ENCODE measurements around the gene CLSTN3.
A peak's percentile ranks its signal among the peaks of the same experiment; 100 is the strongest.

The CLSTN3 gene

DNA sequence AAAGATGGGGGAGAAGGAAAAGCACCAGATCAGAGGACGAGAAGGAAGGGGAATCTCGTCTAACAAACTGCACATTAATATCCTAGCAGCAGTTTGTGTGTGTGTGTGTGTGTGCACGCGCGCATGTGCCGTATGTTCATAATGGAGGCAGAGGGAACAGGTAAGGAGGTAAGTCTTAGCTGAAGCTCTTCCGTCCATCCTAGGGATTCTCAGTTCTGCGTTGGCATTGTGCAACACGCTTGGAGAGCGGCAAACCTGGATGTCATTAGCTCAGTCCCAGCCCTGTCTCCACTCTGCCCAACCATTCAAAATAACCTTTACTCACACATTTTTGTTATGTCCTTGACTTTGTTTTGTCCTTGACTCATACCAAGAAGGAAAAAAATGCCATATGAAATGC lies 36.3 kb upstream of the CLSTN3 start:
- H3K4me1 Mint-ChIP-seq, result peaks cover 14% of the 10 kb centered on the region

DNA sequence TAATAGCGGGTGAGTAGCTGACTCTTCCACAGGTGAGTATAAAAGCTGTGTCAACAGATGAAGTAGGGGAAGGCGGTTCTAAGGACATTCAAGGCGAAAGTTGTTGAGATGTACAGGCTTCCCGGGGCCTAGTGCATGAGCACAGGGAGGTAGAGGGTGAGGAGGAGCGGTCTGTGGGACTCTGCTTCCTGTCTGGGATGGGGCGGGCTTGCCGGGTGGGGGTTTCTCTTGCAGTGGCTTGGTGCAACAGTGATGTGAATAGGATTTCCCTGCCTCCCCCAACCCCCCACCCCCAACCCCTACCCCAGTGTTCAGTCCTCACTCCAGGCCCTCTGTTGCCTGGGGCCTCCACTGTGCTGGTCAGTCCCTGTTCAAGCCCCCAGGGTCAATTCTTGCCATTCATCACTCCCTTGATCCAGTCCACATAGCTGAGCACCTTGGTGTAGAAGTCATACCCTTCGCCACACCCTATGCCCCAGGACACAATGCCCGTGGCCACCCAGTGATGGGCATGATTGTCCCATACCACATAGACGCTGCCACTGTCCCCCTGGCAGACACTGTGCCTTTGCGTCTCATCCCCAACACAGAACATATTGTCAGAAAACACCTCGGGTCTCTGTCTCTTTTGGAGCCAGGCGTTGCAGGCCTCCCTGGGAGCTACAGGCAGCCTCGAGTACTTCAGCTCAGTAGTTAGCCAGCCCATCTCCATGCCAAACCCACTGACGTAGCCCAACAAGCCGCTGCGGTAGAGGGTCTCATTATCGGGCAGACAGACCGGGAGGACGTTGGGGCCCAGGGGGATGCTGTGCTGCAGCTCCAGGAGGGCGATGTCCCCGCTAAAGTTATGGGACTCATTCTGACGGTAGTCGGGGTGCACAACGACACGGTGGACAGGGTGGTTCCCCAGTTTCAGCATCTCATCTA lies 33.9 kb upstream of the CLSTN3 start:
- Mint-ChIP-seq H3K4me3 (no peak overlapping the region), H3K36me3 (ENCODE audit: low read depth) (peaks cover 13% of the 10 kb centered on the region), H3K27ac (no peak overlapping the region), H3K4me1 (peaks cover 7% of the 10 kb centered on the region), H3K9me3 (no peaks in the 10 kb centered on the region), H3K27me3 (ENCODE audit: low read depth) (peaks cover 3% of the 10 kb centered on the region)
- TF ChIP-seq, protein P1, sequence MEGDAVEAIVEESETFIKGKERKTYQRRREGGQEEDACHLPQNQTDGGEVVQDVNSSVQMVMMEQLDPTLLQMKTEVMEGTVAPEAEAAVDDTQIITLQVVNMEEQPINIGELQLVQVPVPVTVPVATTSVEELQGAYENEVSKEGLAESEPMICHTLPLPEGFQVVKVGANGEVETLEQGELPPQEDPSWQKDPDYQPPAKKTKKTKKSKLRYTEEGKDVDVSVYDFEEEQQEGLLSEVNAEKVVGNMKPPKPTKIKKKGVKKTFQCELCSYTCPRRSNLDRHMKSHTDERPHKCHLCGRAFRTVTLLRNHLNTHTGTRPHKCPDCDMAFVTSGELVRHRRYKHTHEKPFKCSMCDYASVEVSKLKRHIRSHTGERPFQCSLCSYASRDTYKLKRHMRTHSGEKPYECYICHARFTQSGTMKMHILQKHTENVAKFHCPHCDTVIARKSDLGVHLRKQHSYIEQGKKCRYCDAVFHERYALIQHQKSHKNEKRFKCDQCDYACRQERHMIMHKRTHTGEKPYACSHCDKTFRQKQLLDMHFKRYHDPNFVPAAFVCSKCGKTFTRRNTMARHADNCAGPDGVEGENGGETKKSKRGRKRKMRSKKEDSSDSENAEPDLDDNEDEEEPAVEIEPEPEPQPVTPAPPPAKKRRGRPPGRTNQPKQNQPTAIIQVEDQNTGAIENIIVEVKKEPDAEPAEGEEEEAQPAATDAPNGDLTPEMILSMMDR (IDR thresholded peaks at IDR 0.05; ENCODE audit: unreplicated experiment in 3 of 3), result no peak

More for the DNA sequence above, 36.3 kb upstream of the CLSTN3 start:
- Mint-ChIP-seq H3K9me3 (no peaks in the 10 kb centered on the region), H3K4me3 (peak overlapping the region in 1 of 3 experiments; percentile 45), H3K27me3 (ENCODE audit: low read depth) (peaks cover 3% of the 10 kb centered on the region), H3K27ac (peak overlapping the region in 2 of 3 experiments; percentile 11 to 55), H3K36me3 (ENCODE audit: low read depth) (peaks cover 8% of the 10 kb centered on the region)
- TF ChIP-seq, protein P1 (IDR thresholded peaks at IDR 0.05; ENCODE audit: unreplicated experiment in 3 of 3), result no peak

DNA sequence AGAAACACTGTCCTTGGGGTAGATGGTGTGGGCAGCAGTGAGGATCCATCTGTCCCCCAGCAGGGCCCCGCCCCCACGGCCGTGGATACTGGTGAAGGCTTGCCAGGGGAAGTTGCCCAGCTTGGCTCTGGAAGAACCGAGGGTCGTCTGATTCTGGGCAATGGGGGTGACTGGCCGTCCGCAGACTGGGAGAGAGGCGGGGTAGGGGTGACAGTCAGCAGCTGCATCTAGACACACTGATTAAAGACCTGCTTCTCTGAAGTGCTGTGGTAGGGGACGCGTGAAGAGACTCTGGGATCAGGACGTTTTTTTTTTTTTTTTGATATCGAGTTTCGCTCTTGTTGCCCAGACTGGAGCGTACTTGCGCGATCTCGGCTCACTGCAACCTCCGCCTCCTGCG lies 33.2 kb upstream of the CLSTN3 start:
- H3K27me3 Mint-ChIP-seq (ENCODE audit: low read depth), result peaks cover 3% of the 10 kb centered on the region
- no peak overlapping the region for H3K27ac Mint-ChIP-seq
- peaks cover 7% of the 10 kb centered on the region for H3K4me1 Mint-ChIP-seq
- H3K4me3 Mint-ChIP-seq, result no peak overlapping the region
- H3K36me3 Mint-ChIP-seq (ENCODE audit: low read depth), result peaks cover 14% of the 10 kb centered on the region
- TF ChIP-seq, protein P1 (IDR thresholded peaks at IDR 0.05; ENCODE audit: unreplicated experiment in 3 of 3), result no peak
- no peaks in the 10 kb centered on the region for H3K9me3 Mint-ChIP-seq

DNA sequence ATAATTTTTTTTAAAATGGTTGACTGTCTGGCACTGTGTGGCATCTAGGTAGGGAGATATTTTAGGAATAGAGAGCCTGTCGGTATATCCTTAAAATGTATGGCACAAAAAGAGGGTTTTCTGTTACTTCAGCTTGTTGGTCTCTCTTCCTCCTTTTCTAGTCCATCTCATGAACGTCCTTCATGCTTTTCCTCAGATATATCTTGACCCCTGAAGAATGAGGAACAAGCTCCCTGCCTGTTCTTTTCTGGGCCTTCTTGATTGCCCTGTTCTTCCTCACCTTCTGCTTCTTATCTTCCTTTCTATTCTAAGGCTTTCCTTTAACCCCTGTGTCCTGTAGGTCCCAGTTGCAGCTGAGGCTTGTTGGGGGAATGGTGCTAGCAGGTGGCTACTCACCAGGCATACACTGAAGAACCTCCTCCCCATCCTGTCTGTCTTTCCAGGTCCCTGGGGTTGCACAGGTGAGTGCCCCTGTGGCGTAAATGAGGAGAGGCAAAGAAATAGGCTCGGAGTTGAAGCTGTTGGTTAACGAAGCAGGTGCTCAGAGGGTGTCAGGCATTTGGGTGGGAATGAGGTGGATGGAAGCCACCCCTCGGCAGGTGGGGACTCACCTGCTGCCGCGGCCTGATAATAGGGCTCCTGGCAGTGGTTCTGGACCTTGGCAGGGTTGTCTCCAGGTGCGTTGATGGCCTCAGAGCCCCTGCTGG lies 30.7 kb upstream of the CLSTN3 start:
- H3K27ac Mint-ChIP-seq, result no peak overlapping the region
- H3K27me3 Mint-ChIP-seq (ENCODE audit: low read depth), result no peaks in the 10 kb centered on the region
- no peaks in the 10 kb centered on the region for H3K9me3 Mint-ChIP-seq
- H3K4me1 Mint-ChIP-seq, result no peaks in the 10 kb centered on the region
- TF ChIP-seq, protein P1 (IDR thresholded peaks at IDR 0.05; ENCODE audit: unreplicated experiment in 3 of 3), result no peak
- no peak overlapping the region for H3K4me3 Mint-ChIP-seq
- H3K36me3 Mint-ChIP-seq (ENCODE audit: low read depth), result peaks cover 33% of the 10 kb centered on the region

DNA sequence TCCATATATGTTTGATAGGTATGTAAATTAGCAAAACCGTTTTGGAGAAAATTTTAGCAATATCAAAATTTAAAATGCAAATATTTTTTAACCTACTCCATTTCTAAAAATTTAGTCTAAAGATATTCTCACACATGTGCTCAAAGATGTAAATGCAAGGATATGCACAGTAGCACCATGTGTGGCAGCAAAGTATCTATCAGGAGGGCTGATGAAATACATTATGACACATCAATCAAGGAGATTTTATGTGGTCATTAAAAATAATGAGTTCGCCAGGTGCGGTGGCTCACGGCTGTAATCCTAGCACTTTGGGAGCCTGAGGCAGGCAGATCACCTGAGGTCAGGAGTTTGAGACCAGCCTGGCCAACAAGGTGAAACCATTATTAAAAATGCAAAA lies 29.9 kb upstream of the CLSTN3 start:
- TF ChIP-seq, protein P1 (IDR thresholded peaks at IDR 0.05; ENCODE audit: unreplicated experiment in 3 of 3), result no peak
- no peaks in the 10 kb centered on the region for H3K9me3 Mint-ChIP-seq
- no peak overlapping the region for H3K27ac Mint-ChIP-seq

More for the DNA sequence above, 29.9 kb upstream of the CLSTN3 start:
- H3K27me3 Mint-ChIP-seq (ENCODE audit: low read depth), result no peaks in the 10 kb centered on the region
- H3K4me3 Mint-ChIP-seq, result no peak overlapping the region
- H3K36me3 Mint-ChIP-seq (ENCODE audit: low read depth), result peaks cover 33% of the 10 kb centered on the region
- H3K4me1 Mint-ChIP-seq, result no peaks in the 10 kb centered on the region
